ENCODE measurements around the gene HMGXB4.

GRCh38 chr22:35230839-35231584, 26.3 kb upstream of the HMGXB4 start:
- TF ChIP-seq CTCF (IDR thresholded peaks at IDR 0.05) (no peak), EZH2 (IDR thresholded peaks at IDR 0.05; ENCODE audit: borderline replicate concordance, insufficient read depth, low read depth, low read length, poor library complexity, severe bottlenecking) (no peak)

All from B cell (primary cell).